Thyroid gland (tissue), 4 donors: Measurements from ENCODE around the gene SIK3.

Experiments used
- POLR2A ChIP-seq, 2 donors: fragments of 450-650 bp; IDR thresholded peaks; one replicate each; pipeline ENCODE4 v1.6.1; 2017; ENCODE audit warnings: antibody characterized with exemption in 2 of 2, mild to moderate bottlenecking in 2 of 2, moderate library complexity in 1 of 2
- TF ChIP-seq, protein P1 (sequence below), 6 experiments: fragments of 200-600 bp in 3 of 6; fragments of 450-650 bp in 3 of 6; sonication (generic) in 3 of 6; IDR thresholded peaks; one replicate each; pipeline ENCODE4 v1.5.1; 2016 to 2019; ENCODE audit warnings: antibody characterized with exemption in 6 of 6, mild to moderate bottlenecking in 2 of 6, inconsistent platforms in 1 of 6, moderate library complexity in 1 of 6

DNA sequence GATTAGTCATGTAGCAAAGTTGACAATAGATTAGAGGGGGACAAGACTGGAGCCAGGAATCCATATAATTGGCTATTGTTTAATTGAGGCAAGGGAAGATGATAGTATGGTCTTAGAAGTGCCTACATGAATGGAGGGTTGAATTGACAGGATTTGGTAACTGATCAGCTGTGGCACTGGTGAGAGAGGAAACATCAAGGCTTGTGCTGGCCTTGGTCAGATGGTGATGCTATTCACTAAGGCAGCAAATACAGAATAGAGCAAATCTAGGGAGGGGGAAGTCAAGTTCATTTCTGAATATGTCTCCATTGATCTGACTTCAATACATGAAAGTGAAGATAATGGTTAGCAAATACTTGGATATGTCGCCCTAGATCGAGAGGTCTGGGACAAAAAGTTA is 206.5 kb downstream of the SIK3 start:
- TF ChIP-seq, protein P1, sequence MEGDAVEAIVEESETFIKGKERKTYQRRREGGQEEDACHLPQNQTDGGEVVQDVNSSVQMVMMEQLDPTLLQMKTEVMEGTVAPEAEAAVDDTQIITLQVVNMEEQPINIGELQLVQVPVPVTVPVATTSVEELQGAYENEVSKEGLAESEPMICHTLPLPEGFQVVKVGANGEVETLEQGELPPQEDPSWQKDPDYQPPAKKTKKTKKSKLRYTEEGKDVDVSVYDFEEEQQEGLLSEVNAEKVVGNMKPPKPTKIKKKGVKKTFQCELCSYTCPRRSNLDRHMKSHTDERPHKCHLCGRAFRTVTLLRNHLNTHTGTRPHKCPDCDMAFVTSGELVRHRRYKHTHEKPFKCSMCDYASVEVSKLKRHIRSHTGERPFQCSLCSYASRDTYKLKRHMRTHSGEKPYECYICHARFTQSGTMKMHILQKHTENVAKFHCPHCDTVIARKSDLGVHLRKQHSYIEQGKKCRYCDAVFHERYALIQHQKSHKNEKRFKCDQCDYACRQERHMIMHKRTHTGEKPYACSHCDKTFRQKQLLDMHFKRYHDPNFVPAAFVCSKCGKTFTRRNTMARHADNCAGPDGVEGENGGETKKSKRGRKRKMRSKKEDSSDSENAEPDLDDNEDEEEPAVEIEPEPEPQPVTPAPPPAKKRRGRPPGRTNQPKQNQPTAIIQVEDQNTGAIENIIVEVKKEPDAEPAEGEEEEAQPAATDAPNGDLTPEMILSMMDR (IDR thresholded peaks at IDR 0.05), result no peak
- TF ChIP-seq POLR2A (IDR thresholded peaks at IDR 0.05), result no peak
